Stimulated activated CD8-positive, alpha-beta memory T cell treated with anti-CD3 and anti-CD28 coated beads, Interleukin-4, amount 100 ng/mL, for 48 hours (primary cell): Measurements from ENCODE around the gene PPP1R15A.
"Not testable (repeated sequence)": the region's sequence is repeated elsewhere in the genome, so short reads cannot be mapped to it uniquely, and the experiment has no call there.

Experiments
- DNase-seq: peaks from one replicate; pipeline ENCODE4 v3.0.0-alpha.2; 2020

PPP1R15A gene

GRCh38 chr19:48918071-48918470 is 45.9 kb downstream of the PPP1R15A start:
- no peak for DNase-seq

- peak; percentile 41 for DNase-seq
These were observed 46.6 kb downstream of the PPP1R15A start for GRCh38 chr19:48918801-48919247.

DNA sequence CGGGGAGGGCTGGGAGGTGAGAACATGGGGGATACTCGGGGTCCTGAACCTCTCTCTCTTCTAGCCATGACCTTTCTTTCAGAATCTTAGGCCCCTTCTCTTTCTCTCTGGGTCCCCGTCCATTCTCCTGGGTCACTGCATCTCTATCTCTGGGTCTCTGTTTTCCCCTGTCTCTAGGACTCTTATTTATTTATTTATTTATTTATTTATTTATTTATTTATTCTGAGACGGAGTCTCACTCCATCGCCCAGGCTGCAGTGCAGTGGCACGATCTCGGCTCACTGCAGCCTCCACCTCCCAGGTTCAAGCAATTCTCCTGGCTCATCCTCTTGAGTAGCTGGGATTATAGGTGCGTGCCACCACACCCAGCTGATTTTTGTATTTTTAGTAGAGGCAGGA is 47.0 kb downstream of the PPP1R15A start:
- not testable (repeated sequence) for DNase-seq

DNA sequence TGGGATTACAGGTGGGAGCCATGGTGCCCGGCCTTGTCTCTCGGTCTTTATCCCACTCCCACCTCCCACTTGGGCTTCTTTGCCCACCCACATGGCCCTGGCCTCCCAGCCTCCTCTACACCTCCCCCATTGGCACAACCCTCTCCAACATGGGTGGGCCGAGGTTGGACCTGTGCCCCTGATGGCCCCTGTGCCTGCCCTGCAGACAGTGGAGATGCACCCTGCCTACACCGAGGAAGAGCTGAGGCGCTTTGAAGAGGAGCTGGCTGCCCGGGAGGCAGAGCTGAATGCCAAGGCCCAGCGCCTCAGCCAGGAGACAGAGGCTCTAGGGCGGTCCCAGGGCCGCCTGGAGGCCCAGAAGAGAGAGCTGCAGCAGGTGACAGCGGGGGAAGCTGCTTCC is 48.7 kb downstream of the PPP1R15A start:
- DNase-seq, result no peak

GRCh38 chr19:48921721-48922500 is 49.7 kb downstream of the PPP1R15A start:
- DNase-seq, result no peak

DNA sequence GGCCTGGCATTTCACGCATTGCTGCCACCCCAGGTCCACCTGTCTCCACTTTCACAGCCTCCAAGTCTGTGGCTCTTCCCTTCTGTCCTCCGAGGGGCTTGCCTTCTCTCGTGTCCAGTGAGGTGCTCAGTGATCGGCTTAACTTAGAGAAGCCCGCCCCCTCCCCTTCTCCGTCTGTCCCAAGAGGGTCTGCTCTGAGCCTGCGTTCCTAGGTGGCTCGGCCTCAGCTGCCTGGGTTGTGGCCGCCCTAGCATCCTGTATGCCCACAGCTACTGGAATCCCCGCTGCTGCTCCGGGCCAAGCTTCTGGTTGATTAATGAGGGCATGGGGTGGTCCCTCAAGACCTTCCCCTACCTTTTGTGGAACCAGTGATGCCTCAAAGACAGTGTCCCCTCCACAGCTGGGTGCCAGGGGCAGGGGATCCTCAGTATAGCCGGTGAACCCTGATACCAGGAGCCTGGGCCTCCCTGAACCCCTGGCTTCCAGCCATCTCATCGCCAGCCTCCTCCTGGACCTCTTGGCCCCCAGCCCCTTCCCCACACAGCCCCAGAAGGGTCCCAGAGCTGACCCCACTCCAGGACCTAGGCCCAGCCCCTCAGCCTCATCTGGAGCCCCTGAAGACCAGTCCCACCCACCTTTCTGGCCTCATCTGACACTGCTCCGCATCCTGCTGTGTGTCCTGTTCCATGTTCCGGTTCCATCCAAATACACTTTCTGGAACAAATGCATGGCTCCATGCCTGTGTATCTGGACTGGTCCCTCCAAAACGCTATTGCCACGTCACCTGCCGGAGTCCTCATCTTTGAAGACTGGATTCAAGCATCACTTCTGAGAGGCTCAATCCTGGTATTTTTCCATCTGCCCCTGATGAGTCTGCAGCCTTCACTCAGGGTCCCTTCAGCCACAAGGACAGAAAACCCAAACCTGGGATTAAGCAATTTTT is 50.6 kb downstream of the PPP1R15A start:
- no peak for DNase-seq

GRCh38 chr19:48925240-48925843 is 53.1 kb downstream of the PPP1R15A start:
- DNase-seq, result no peak
